Vagina (tissue), 2 donors: ENCODE results near the gene LPP.

Experiments used
- CTCF ChIP-seq, 3 experiments: fragments of 450-650 bp in 2 of 3; fragments of 200-600 bp in 1 of 3; sonication (generic) in 1 of 3; IDR thresholded peaks; one replicate each; pipeline ENCODE4 v1.5.1; 2017 to 2019; ENCODE audit warnings: antibody characterized with exemption in 3 of 3, mild to moderate bottlenecking in 2 of 3, moderate library complexity in 2 of 3
- POLR2AphosphoS5 ChIP-seq, 2 donors: sonication (generic); formaldehyde crosslinking; IDR thresholded peaks; one replicate each; pipeline ENCODE4 v1.9.0; 2017; ENCODE audit warnings: antibody characterized with exemption in 2 of 2, mild to moderate bottlenecking in 2 of 2, low read depth in 1 of 2; ENCODE audit not compliant: insufficient read depth in 1 of 2

GRCh38 chr3:188123170-188123905 lies 30.6 kb upstream of the LPP start:
- TF ChIP-seq CTCF (IDR thresholded peaks at IDR 0.05) = no peak
- no peak for TF ChIP-seq POLR2AphosphoS5 (IDR thresholded peaks at IDR 0.05; ENCODE audit: insufficient read depth in 1 of 2, low read depth in 1 of 2)
